Endothelial cell of umbilical vein (primary cell): ENCODE results near the gene GGTLC2. TPM values are rescaled to one million over a fixed set of nuclear protein-coding genes. Genes with fewer than 3 reads are reported as not detected.

ENCODE experiments used
- BruUV-seq: library from RNA; stranded (reverse); fragments of 400-500 nt; replicated peaks from 2 replicates; lab custom pipeline; 2021; lab: Mats Ljungman, UMichigan
- CTCF ChIA-PET: fragments of 300-600, 350-600 bp; sonication (Branson Sonifier 250); formaldehyde crosslinking; loops from one replicate; lab custom pipeline; 2021; ENCODE audit warnings: antibody characterized with exemption, inconsistent platforms; lab: Charles Lee
- POLR2A ChIA-PET: fragments of 300-600, 350-600 bp; sonication (Branson Sonifier 250); formaldehyde crosslinking; loops from one replicate; lab custom pipeline; 2021; ENCODE audit warnings: antibody characterized with exemption, inconsistent platforms; lab: Charles Lee
- DNase-seq: peaks from one replicate; pipeline ENCODE4 v3.0.0-alpha.2; 2011; ENCODE audit warnings: low read depth, low spot score
- FAIRE-seq: peaks from 2 replicates; lab custom pipeline; 2011; peaks lifted over from hg19 to GRCh38; lab: Jason Lieb, UNC
- H2AFZ ChIP-seq: 2 replicates; pipeline ENCODE4 v1.6.0; 2012; ENCODE audit warnings: low read depth, low read length, control low read depth, inconsistent platforms
- H3K27ac ChIP-seq: 2 replicates; pipeline ENCODE4 v1.5.1; 2011; ENCODE audit warnings: low read depth, mild to moderate bottlenecking, control low read depth, low read length, moderate library complexity; ENCODE audit not compliant: insufficient read depth
- H3K27me3 ChIP-seq, 2 experiments: 2 replicates each; pipeline versions ENCODE4 v1.6.0 to v1.6.1; 2011; ENCODE audit warnings: low read length in 2 of 2, mixed read lengths in 1 of 2; ENCODE audit not compliant: control insufficient read depth in 2 of 2, insufficient read depth in 2 of 2
- H3K36me3 ChIP-seq, 2 experiments: 2 replicates in 1 of 2; 3 replicates in 1 of 2; pipeline ENCODE4 v1.5.1; 2011; ENCODE audit warnings: low read length in 2 of 2, mild to moderate bottlenecking in 1 of 2, moderate library complexity in 1 of 2; ENCODE audit not compliant: control insufficient read depth in 2 of 2, insufficient read depth in 2 of 2; ENCODE audit errors: extremely low read depth in 1 of 2
- H3K4me1 ChIP-seq: 3 replicates; pipeline ENCODE4 v1.5.1; 2011; ENCODE audit warnings: mild to moderate bottlenecking, low read length; ENCODE audit not compliant: control insufficient read depth, insufficient read depth; ENCODE audit errors: extremely low read depth
- H3K4me2 ChIP-seq: 2 replicates; pipeline ENCODE4 v1.6.1; 2011; ENCODE audit warnings: low read length, control low read depth, mixed read lengths; ENCODE audit not compliant: insufficient read depth
- H3K4me3 ChIP-seq, 3 experiments: fragments of 200-600 bp in 1 of 3; sonication (generic), shearing (Covaris generic) in 1 of 3; replicated peaks in 1 of 3; 2 replicates each; pipeline ENCODE4 v1.5.1; 2011 to 2016; ENCODE audit warnings: control low read depth in 3 of 3, low read length in 3 of 3, mild to moderate bottlenecking in 2 of 3, inconsistent platforms in 1 of 3, low read depth in 1 of 3, moderate library complexity in 1 of 3; ENCODE audit not compliant: insufficient read depth in 1 of 3
- H3K79me2 ChIP-seq: 2 replicates; pipeline ENCODE4 v1.6.0; 2012; ENCODE audit warnings: low read length, inconsistent platforms; ENCODE audit not compliant: control insufficient read depth, insufficient read depth
- H3K9ac ChIP-seq: replicated peaks from 2 replicates; pipeline ENCODE3; 2011; ENCODE audit warnings: low read length, control low read depth; ENCODE audit not compliant: insufficient read depth; ENCODE audit errors: extremely low read depth
- H3K9me1 ChIP-seq: replicated peaks from 3 replicates; pipeline ENCODE4 v1.6.0; 2011; ENCODE audit warnings: mild to moderate bottlenecking, low read length; ENCODE audit not compliant: control insufficient read depth, insufficient read depth; ENCODE audit errors: extremely low read depth
- H3K9me3 ChIP-seq: replicated peaks from 2 replicates; pipeline ENCODE4 v1.5.1; 2012; ENCODE audit warnings: low read length, inconsistent platforms; ENCODE audit not compliant: control insufficient read depth, insufficient read depth
- H4K20me1 ChIP-seq: replicated peaks from 2 replicates; pipeline ENCODE3; 2011; ENCODE audit warnings: mild to moderate bottlenecking, low read length; ENCODE audit not compliant: control insufficient read depth, insufficient read depth; ENCODE audit errors: extremely low read depth
- CTCF ChIP-seq, 2 donors: IDR thresholded peaks; 1 replicate in 1 of 2; 2 replicates in 1 of 2; pipeline ENCODE4 v1.5.1; 2011; ENCODE audit warnings: low read length in 2 of 2, mild to moderate bottlenecking in 2 of 2, moderate library complexity in 2 of 2, control low read depth in 1 of 2, inconsistent platforms in 1 of 2, low read depth in 1 of 2; ENCODE audit not compliant: insufficient read depth in 1 of 2; ENCODE audit errors: extremely low read depth in 1 of 2
- EZH2 ChIP-seq: IDR thresholded peaks from 2 replicates; pipeline ENCODE4 v1.6.1; 2012; ENCODE audit warnings: borderline replicate concordance, low read depth, mild to moderate bottlenecking, moderate library complexity, low read length, inconsistent platforms; ENCODE audit not compliant: severe bottlenecking
- FOS ChIP-seq: IDR thresholded peaks from 2 replicates; pipeline ENCODE4 v1.6.1; 2011; ENCODE audit warnings: mild to moderate bottlenecking, low read length, moderate library complexity, borderline replicate concordance; ENCODE audit not compliant: insufficient read depth
- GATA2 ChIP-seq: IDR thresholded peaks from 2 replicates; pipeline ENCODE4 v1.7.0; 2011; ENCODE audit warnings: low read depth, mild to moderate bottlenecking, moderate library complexity, mixed read lengths, low read length; ENCODE audit not compliant: insufficient read length, insufficient read depth
- JUN ChIP-seq: IDR thresholded peaks from 2 replicates; pipeline ENCODE4 v1.6.1; 2011; ENCODE audit warnings: borderline replicate concordance, low read depth; ENCODE audit not compliant: insufficient read length, insufficient read depth
- MAX ChIP-seq: IDR thresholded peaks from 2 replicates; pipeline ENCODE4 v1.6.1; 2011; ENCODE audit not compliant: insufficient read depth, insufficient read length
- MYC ChIP-seq: IDR thresholded peaks from one replicate; pipeline ENCODE4 v1.6.1; 2011; ENCODE audit warnings: mild to moderate bottlenecking, low read depth, low read length
- POLR2A ChIP-seq: IDR thresholded peaks from 2 replicates; pipeline ENCODE4 v1.6.1; 2012; ENCODE audit warnings: low read depth, mild to moderate bottlenecking, control low read depth, low read length
- POLR2AphosphoS5 ChIP-seq: IDR thresholded peaks from 2 replicates; pipeline ENCODE4 v1.6.1; 2012; ENCODE audit warnings: low read depth, mild to moderate bottlenecking, control low read depth, low read length, moderate library complexity; ENCODE audit not compliant: insufficient read depth
- dilution Hi-C: fragments of 300-500 bp; cut with MboI; formaldehyde crosslinking; loops from one replicate; pipeline ENCODE4 v1.15.0; 2019; ENCODE audit warnings: low sequenced_read_pairs; ENCODE audit not compliant: extremely low pct_ligation_motif_present
- intact Hi-C: fragments of 100-400 bp; cut with micrococcal nuclease; formaldehyde crosslinking; loops from one replicate; pipeline ENCODE4 v1.10.0; 2022
- polyA plus RNA-seq, 4 experiments: library from polyadenylated mRNA; depleted of rRNA in 3 of 4; stranded (reverse) in 3 of 4; unstranded in 1 of 4; fragments of >200 nt; gene quantifications; 2 replicates each; pipeline versions ENCODE4 v1.2.1 to v1.2.3, GENCODE V29; 2011 to 2012; ENCODE audit warnings: missing spikeins in 1 of 4
- total RNA-seq: library from RNA; stranded (reverse); gene quantifications from 2 replicates; pipeline ENCODE4 v1.2.3, GENCODE V29; 2021

GGTLC2 gene
- total and polyA plus RNA-seq, 2 donors (not counting 3 experiments of a cell fraction or from before 2014, with no cell fraction given), result not detected

GRCh38 chr22:22616636-22617035 is 27.8 kb upstream of the GGTLC2 start:
- peaks cover 10 to 16% of the 10 kb centered on the region in 2 experiments for H3K27me3 ChIP-seq
- no peak for FAIRE-seq
- H2AFZ ChIP-seq, result no peak overlapping the region

More at GRCh38 chr22:22616636-22617035, 27.8 kb upstream of the GGTLC2 start:
- Histone ChIP-seq H3K9ac (no peak overlapping the region), H3K36me3 (no peaks in the 10 kb centered on the region), H3K79me2 (no peaks in the 10 kb centered on the region), H4K20me1 (no peaks in the 10 kb centered on the region), H3K4me3 (no peak overlapping the region), H3K9me3 (no peaks in the 10 kb centered on the region), H3K27ac (no peak overlapping the region), H3K4me1 (no peaks in the 10 kb centered on the region), H3K9me1 (no peaks in the 10 kb centered on the region), H3K4me2 (no peak overlapping the region)
- no TSS peak for BruUV-seq
- ChIA-PET POLR2A (no interaction called here), CTCF (interaction anchor here (0.9 to 1.7 kb wide), 2 partner anchors 12 to 30 kb away, joined by 3 to 9 read pairs; no protein-coding TSS in a partner anchor)
- no peak for DNase-seq
- TF ChIP-seq EZH2 (no peak), GATA2 (no peak), MAX (no peak), MYC (no peak), JUN (no peak), CTCF (IDR thresholded peaks at IDR 0.05; ENCODE audit: extremely low read depth in 1 of 2, insufficient read depth in 1 of 2, low read depth in 1 of 2, low read length in 2 of 2) (no peak), POLR2A (no peak), FOS (no peak), POLR2AphosphoS5 (no peak)
- dilution Hi-C loops (no loop called here), intact Hi-C loops (no loop called here)
